KMS-11 (cell line): ENCODE measurements around the gene RTTN.

ENCODE experiments used
- H2AFZ ChIP-seq: fragments of 200-600 bp; sonication (generic); 2 replicates; pipeline ENCODE4 v1.6.1; 2016; ENCODE audit warnings: antibody characterized with exemption, mixed run types, low read depth
- H3K27ac ChIP-seq: fragments of 200-600 bp; sonication (generic); 2 replicates; pipeline ENCODE4 v1.6.1; 2016; ENCODE audit warnings: mild to moderate bottlenecking, mixed run types
- H3K27me3 ChIP-seq: fragments of 200-600 bp; sonication (generic); 2 replicates; pipeline ENCODE4 v1.6.1; 2017; ENCODE audit warnings: mild to moderate bottlenecking, low read depth, mixed run types, moderate library complexity; ENCODE audit not compliant: insufficient read depth
- H3K36me3 ChIP-seq: fragments of 200-600 bp; sonication (generic); 2 replicates; pipeline ENCODE4 v1.6.1; 2017; ENCODE audit warnings: mild to moderate bottlenecking, mixed run types; ENCODE audit not compliant: insufficient read depth
- H3K4me1 ChIP-seq: fragments of 200-600 bp; sonication (generic); 2 replicates; pipeline ENCODE4 v1.6.1; 2016; ENCODE audit warnings: mild to moderate bottlenecking, low read depth, mixed run types; ENCODE audit not compliant: poor library complexity, severe bottlenecking
- H3K4me2 ChIP-seq: fragments of 200-600 bp; sonication (generic); 2 replicates; pipeline ENCODE4 v1.7.0; 2016; ENCODE audit warnings: mild to moderate bottlenecking, mixed run types
- H3K4me3 ChIP-seq: fragments of 200-600 bp; sonication (generic); IDR thresholded peaks from 2 replicates; pipeline ENCODE4 v1.6.1; 2017; ENCODE audit warnings: low read depth, low read length, mixed read lengths; ENCODE audit not compliant: insufficient read depth
- H3K79me2 ChIP-seq: fragments of 200-600 bp; sonication (generic); 2 replicates; pipeline ENCODE4 v1.6.1; 2016; ENCODE audit warnings: low read depth, mixed run types; ENCODE audit not compliant: insufficient read depth
- H3K9ac ChIP-seq: fragments of 200-600 bp; sonication (generic); 2 replicates; pipeline ENCODE4 v1.6.1; 2016; ENCODE audit warnings: mild to moderate bottlenecking, mixed run types
- H4K20me1 ChIP-seq: fragments of 200-600 bp; sonication (generic); 2 replicates; pipeline ENCODE4 v1.6.1; 2016; ENCODE audit warnings: mild to moderate bottlenecking, mixed run types; ENCODE audit not compliant: insufficient read depth
- TF ChIP-seq, protein P1 (sequence below): fragments of 200-600 bp; sonication (generic); conservative IDR thresholded peaks from 2 replicates; pipeline ENCODE4 v1.6.1; 2017; ENCODE audit warnings: low read depth, mild to moderate bottlenecking, antibody characterized with exemption, low read length, moderate library complexity, mixed read lengths

Gene RTTN

DNA sequence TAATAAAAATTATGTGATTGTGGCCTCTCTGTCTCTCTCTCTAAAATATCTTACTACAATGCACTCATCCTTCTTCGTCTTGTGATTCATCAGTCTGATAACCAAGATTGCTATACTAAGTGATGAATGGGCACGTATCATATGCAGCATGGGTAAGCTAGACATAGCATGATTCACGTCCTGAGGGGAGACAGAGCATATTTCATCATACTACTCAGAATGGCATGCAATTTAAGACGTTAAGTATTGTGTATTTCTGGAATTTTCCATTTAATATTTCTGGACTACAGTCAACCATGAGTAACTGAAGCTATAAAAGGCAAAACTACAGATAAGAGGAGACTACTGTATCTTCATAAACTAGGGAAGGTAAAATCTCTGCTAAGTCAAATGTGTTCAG, 160.9 kb downstream of the RTTN start:
- Histone ChIP-seq H3K4me1 (no peaks in the 10 kb centered on the region), H3K9ac (no peak overlapping the region), H3K36me3 (no peaks in the 10 kb centered on the region; the same call in none of the 2 replicates), H3K4me2 (no peak overlapping the region), H3K27me3 (no peaks in the 10 kb centered on the region), H3K4me3 (no peak overlapping the region), H3K27ac (no peak overlapping the region), H4K20me1 (no peaks in the 10 kb centered on the region), H2AFZ (no peak overlapping the region), H3K79me2 (no peaks in the 10 kb centered on the region)
- TF ChIP-seq, protein P1, sequence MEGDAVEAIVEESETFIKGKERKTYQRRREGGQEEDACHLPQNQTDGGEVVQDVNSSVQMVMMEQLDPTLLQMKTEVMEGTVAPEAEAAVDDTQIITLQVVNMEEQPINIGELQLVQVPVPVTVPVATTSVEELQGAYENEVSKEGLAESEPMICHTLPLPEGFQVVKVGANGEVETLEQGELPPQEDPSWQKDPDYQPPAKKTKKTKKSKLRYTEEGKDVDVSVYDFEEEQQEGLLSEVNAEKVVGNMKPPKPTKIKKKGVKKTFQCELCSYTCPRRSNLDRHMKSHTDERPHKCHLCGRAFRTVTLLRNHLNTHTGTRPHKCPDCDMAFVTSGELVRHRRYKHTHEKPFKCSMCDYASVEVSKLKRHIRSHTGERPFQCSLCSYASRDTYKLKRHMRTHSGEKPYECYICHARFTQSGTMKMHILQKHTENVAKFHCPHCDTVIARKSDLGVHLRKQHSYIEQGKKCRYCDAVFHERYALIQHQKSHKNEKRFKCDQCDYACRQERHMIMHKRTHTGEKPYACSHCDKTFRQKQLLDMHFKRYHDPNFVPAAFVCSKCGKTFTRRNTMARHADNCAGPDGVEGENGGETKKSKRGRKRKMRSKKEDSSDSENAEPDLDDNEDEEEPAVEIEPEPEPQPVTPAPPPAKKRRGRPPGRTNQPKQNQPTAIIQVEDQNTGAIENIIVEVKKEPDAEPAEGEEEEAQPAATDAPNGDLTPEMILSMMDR, result no peak

DNA sequence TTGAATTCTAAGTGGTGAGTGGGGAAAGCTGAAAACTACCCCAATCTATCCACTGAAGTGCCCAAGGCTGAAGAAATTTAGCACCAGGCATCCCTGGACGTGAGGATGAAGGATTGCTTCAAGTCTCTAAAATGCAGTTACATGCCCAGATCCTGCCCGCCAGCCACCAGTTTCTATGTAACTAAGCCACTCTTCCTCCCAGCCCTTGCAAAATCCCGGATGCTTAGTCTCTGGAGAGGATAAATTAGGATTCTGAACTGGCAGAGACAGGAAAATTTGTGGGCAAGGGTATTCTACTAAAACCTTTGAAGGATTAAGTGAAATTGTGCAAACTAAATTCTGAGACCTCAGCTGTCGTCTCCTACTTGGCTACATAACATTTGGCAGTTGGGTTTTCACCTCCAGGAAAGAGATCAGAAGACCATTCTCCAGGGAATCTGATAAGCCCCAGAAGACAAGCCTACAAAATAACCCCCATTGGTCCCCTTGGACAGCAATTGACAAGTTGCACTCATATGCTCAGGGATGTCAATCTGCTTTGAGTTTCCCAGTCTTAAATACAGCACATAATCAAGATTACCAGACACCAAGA, 163.9 kb downstream of the RTTN start:
- no peak overlapping the region for H3K4me2 ChIP-seq
- H3K27ac ChIP-seq, result no peak overlapping the region
- H3K4me1 ChIP-seq, result no peaks in the 10 kb centered on the region
- H3K27me3 ChIP-seq, result no peaks in the 10 kb centered on the region
- no peak overlapping the region for H3K4me3 ChIP-seq
- no peak overlapping the region for H3K9ac ChIP-seq
- no peaks in the 10 kb centered on the region for H4K20me1 ChIP-seq
- TF ChIP-seq, protein P1, result no peak
- H2AFZ ChIP-seq, result no peak overlapping the region
- H3K79me2 ChIP-seq, result no peaks in the 10 kb centered on the region
- H3K36me3 ChIP-seq, result no peaks in the 10 kb centered on the region; the same call in 1 of the 2 replicates

DNA sequence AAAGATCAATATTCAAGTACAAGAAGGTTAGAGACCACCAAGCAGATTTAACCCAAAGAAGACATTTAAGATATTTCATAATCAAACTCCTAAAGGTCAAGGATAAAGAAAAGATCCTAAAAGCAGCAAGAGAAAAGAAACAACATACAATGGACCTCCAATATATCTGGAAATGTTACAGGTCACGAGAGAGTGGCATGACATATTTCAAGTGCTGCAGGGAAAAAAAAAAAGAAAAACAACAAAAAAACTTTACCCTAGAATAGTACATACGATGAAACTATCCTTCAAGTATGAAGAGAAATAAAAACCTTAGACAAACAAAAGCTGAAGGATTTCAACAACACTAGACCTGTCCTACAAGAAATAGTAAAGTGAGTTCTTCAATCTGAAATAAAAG, 166.3 kb downstream of the RTTN start:
- H3K36me3 ChIP-seq, result no peaks in the 10 kb centered on the region; the same call in 1 of the 2 replicates
- H3K4me3 ChIP-seq, result no peak overlapping the region
- no peak overlapping the region for H3K4me2 ChIP-seq

DNA sequence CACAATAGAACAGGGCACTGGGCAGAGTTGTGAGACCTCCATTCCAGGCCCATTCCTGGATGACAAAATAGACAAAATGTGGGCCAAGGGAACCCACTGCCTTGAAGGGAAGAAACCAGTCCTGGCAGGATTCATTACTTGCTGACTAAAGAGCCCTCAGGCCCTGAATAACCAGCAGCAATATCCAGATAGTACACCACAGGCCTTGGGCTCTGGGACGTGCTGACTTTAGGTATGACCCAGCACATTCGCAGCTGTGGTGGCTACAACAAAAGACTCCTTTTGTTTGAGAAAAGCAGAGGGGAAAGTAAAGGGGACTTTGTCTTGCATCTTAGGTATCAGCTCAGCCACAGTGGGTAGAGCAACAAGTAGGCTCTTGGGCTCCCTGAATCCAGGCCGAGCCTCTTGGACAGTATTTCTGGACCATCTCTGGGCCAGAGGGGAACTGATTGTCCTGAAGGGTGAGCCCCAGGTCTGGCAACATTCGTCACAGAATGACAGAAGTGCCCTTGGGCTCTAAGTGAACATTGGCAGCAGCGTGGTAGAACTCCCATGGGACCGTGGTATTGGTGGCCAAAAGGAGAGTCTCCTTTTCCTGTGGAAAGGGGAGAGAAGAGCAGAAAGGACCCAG, 167.9 kb downstream of the RTTN start:
- Histone ChIP-seq H2AFZ (no peak overlapping the region), H3K4me2 (no peak overlapping the region), H3K9ac (no peak overlapping the region)

More for the DNA sequence above, 166.3 kb downstream of the RTTN start:
- no peak overlapping the region for H2AFZ ChIP-seq
- H3K27ac ChIP-seq, result no peak overlapping the region
- H4K20me1 ChIP-seq, result no peaks in the 10 kb centered on the region
- no peaks in the 10 kb centered on the region for H3K27me3 ChIP-seq
- no peaks in the 10 kb centered on the region for H3K4me1 ChIP-seq
- no peak overlapping the region for H3K9ac ChIP-seq
- peaks cover under 1% of the 10 kb centered on the region; the same call in 1 of the 2 replicates for H3K79me2 ChIP-seq
- TF ChIP-seq, protein P1, result no peak

More for the DNA sequence above, 167.9 kb downstream of the RTTN start:
- TF ChIP-seq, protein P1, result no peak
- no peaks in the 10 kb centered on the region; the same call in 1 of the 2 replicates for H3K36me3 ChIP-seq
- no peaks in the 10 kb centered on the region for H4K20me1 ChIP-seq
- H3K79me2 ChIP-seq, result peaks cover 5% of the 10 kb centered on the region; the same call in 1 of the 2 replicates
- no peaks in the 10 kb centered on the region for H3K4me1 ChIP-seq
- no peaks in the 10 kb centered on the region for H3K27me3 ChIP-seq
- H3K4me3 ChIP-seq, result no peak overlapping the region
- no peak overlapping the region for H3K27ac ChIP-seq
